Spleen (tissue), 11 donors: ENCODE results near the gene LRRC4C. TPM values are rescaled to one million over a fixed set of nuclear protein-coding genes. Genes with fewer than 3 reads are reported as not detected.

Experiments
- DNase-seq: peaks from one replicate; pipeline ENCODE4 v3.0.0-alpha.2; 2020
- H3K27ac ChIP-seq, 8 donors: fragments of 200-600 bp; sonication (generic) in 7 of 8; 1 replicate in 4 of 8; 2 replicates in 4 of 8; pipeline versions ENCODE4 v1.5.0 to v1.8.0; 2016 to 2021; ENCODE audit warnings: inconsistent platforms in 4 of 8, mild to moderate bottlenecking in 4 of 8, moderate library complexity in 1 of 8
- H3K27me3 ChIP-seq, 7 donors: fragments of 200-600 bp; sonication (generic) in 6 of 7; replicated peaks in 1 of 7; 1 replicate in 4 of 7; 2 replicates in 3 of 7; pipeline versions ENCODE4 v1.5.0 to v1.8.0; 2016 to 2021; ENCODE audit warnings: inconsistent platforms in 3 of 7, mild to moderate bottlenecking in 1 of 7
- H3K36me3 ChIP-seq, 6 donors: fragments of 200-600 bp; sonication (generic) in 5 of 6; 1 replicate in 4 of 6; 2 replicates in 2 of 6; pipeline versions ENCODE4 v1.5.0 to v1.8.0; 2016 to 2021; ENCODE audit warnings: inconsistent platforms in 2 of 6
- H3K4me1 ChIP-seq, 6 donors: fragments of 200-600 bp; sonication (generic) in 5 of 6; 1 replicate in 3 of 6; 2 replicates in 3 of 6; pipeline versions ENCODE4 v1.5.0 to v1.8.0; 2016 to 2021; ENCODE audit warnings: inconsistent platforms in 3 of 6
- H3K4me3 ChIP-seq, 8 donors: fragments of 200-600 bp; sonication (generic) in 7 of 8; 1 replicate in 4 of 8; 2 replicates in 4 of 8; pipeline versions ENCODE4 v1.5.0 to v1.8.0; 2016 to 2021; ENCODE audit warnings: inconsistent platforms in 4 of 8, mild to moderate bottlenecking in 4 of 8, moderate library complexity in 2 of 8
- H3K9me3 ChIP-seq, 8 donors: fragments of 200-600 bp; sonication (generic) in 7 of 8; 1 replicate in 4 of 8; 2 replicates in 4 of 8; pipeline versions ENCODE4 v1.5.0 to v1.8.0; 2016 to 2021; ENCODE audit warnings: inconsistent platforms in 4 of 8
- POLR2A ChIP-seq, 3 donors: fragments of 450-650 bp; IDR thresholded peaks; one replicate each; pipeline ENCODE4 v1.5.1; 2017; ENCODE audit warnings: antibody characterized with exemption in 3 of 3, mild to moderate bottlenecking in 1 of 3
- POLR2AphosphoS5 ChIP-seq, 3 donors: sonication (generic); formaldehyde crosslinking; IDR thresholded peaks; one replicate each; pipeline ENCODE4 v1.5.1; 2017; ENCODE audit warnings: antibody characterized with exemption in 3 of 3
- WGBS, 5 donors: extraction: QIAGEN DNeasy Blood & Tissue Kit in 3 of 5; methylation state at CpG; one replicate each; pipeline versions ENCODE4 v1.1.5 to v1.1.7; 2013 to 2018; 5-methylcytosine and 5-hydroxymethylcytosine counted together
- intact Hi-C: fragments of 100-400 bp; cut with DNase I; formaldehyde crosslinking; loops from one replicate; pipeline ENCODE4 v1.15.0; 2023; ENCODE audit warnings: low total_unique reads
- polyA plus RNA-seq, 3 donors: library from polyadenylated mRNA; stranded (reverse); fragments of 200-250 nt; gene quantifications; one replicate each; pipeline ENCODE4 v1.2.1, GENCODE V29; 2013
- total RNA-seq, 7 donors: library from RNA; depleted of rRNA in 3 of 7; stranded (reverse); fragments of >200 nt in 3 of 7; fragmentation: NEBNext Ultra II Directional in 4 of 7; extraction: Animal tissue kit (Norgen Biotek cat#: 25700) in 4 of 7; gene quantifications; one replicate each; pipeline versions ENCODE4 v1.1.0 to v1.2.1, GENCODE V29; 2016 to 2021
- TF ChIP-seq, protein P1 (sequence below), 11 experiments: fragments of 200-600 bp in 7 of 11; fragments of 450-650 bp in 4 of 11; sonication (generic) in 4 of 11; IDR thresholded peaks in 8 of 11; conservative IDR thresholded peaks in 3 of 11; 1 replicate in 7 of 11; 2 replicates in 4 of 11; pipeline versions ENCODE4 v1.4.0 to v1.8.0; 2016 to 2021; ENCODE audit warnings: antibody characterized with exemption in 11 of 11, inconsistent platforms in 4 of 11, mild to moderate bottlenecking in 1 of 11
- donor health status: healthy with polysubstance abuse.
- donor health status: DM: no; HTN: no; CAD: no; lungs with moderate emphysema.
- donor health status: DM: no; HTN: no; CAD: no.
- donor health status: Bipolar disorder and iron deficiency.
- donor health status: healthy.
- donor health status: DM: no; HTN: no; CAD: no.
- donor health status: DM: yes; HTN: yes; CAD: no.

Gene LRRC4C
- total and polyA plus RNA-seq, 10 donors, result 0.15 to 8.9 (median 1.9) TPM

DNA sequence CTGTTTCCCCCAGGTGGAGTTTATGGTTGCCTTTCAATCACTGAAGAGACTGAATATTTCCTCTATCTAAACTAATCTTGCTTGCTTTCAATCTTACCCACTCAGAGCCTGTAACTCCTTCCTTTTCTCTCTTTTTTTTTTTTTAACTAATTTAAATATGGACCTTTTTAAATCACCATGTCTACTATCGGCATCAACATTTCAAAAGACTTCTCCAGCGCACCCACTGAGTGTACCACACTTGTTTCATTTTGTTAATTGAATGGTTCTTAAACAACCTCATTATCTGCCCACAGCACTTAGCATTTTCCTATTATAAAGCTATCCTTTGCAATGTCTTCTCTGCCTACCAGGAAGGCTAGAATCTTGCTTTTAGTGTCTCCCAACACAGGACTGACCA, 1212.5 kb downstream of the LRRC4C start:
- no peak for DNase-seq
- WGBS, 5 donors, result 47 to 60% (median 54%) methylated on average over 2 of the region's 2 CpGs
- intact Hi-C loops, result no loop called here
- H3K4me3 ChIP-seq, result no peak overlapping the region
- H3K36me3 ChIP-seq, result no peaks in the 10 kb centered on the region
- no peaks in the 10 kb centered on the region for H3K27me3 ChIP-seq
- no peak overlapping the region for H3K27ac ChIP-seq
- peaks cover 0 to 5% (median 0%) of the 10 kb centered on the region in 8 donors for H3K9me3 ChIP-seq
- H3K4me1 ChIP-seq, result no peaks in the 10 kb centered on the region
- TF ChIP-seq POLR2A (IDR thresholded peaks at IDR 0.05) (no peak), POLR2AphosphoS5 (IDR thresholded peaks at IDR 0.05) (no peak)
- TF ChIP-seq, protein P1, sequence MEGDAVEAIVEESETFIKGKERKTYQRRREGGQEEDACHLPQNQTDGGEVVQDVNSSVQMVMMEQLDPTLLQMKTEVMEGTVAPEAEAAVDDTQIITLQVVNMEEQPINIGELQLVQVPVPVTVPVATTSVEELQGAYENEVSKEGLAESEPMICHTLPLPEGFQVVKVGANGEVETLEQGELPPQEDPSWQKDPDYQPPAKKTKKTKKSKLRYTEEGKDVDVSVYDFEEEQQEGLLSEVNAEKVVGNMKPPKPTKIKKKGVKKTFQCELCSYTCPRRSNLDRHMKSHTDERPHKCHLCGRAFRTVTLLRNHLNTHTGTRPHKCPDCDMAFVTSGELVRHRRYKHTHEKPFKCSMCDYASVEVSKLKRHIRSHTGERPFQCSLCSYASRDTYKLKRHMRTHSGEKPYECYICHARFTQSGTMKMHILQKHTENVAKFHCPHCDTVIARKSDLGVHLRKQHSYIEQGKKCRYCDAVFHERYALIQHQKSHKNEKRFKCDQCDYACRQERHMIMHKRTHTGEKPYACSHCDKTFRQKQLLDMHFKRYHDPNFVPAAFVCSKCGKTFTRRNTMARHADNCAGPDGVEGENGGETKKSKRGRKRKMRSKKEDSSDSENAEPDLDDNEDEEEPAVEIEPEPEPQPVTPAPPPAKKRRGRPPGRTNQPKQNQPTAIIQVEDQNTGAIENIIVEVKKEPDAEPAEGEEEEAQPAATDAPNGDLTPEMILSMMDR (IDR thresholded peaks at IDR 0.05 in 8 of 11, conservative IDR thresholded peaks at IDR 0.05 in 3 of 11), result no peak

DNA sequence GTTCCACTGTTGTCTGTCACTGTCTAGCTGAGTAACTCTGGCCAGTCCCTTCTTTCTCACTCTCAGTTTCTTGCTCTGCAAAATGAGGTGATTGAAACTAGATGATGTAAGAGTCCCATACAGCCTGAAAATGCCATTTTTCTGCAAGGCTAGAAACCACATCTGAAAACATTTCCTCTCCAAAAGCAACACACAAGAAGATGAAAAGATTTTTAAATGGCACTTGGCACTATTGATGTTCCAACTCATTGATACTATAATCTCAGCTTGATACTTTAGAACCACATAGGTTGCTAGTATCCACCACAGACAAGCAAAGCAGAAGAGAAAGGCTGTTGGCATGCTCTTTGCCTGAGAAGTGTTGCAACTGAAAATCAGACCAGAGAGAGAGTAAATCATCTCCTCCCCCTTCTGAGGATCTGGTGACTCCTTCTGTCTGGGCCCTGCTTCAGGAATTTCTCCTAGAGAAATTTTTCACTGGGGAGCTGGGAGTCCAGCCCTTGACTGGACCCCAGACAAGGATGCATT, 1217.9 kb downstream of the LRRC4C start:
- peaks cover 0 to 5% (median 0%) of the 10 kb centered on the region in 8 donors for H3K9me3 ChIP-seq
- no peak overlapping the region for H3K4me3 ChIP-seq
- TF ChIP-seq POLR2A (IDR thresholded peaks at IDR 0.05), result no peak
- TF ChIP-seq, protein P1 (IDR thresholded peaks at IDR 0.05 in 8 of 11, conservative IDR thresholded peaks at IDR 0.05 in 3 of 11), result no peak
- no peak for TF ChIP-seq POLR2AphosphoS5 (IDR thresholded peaks at IDR 0.05)
- no peaks in the 10 kb centered on the region for H3K27me3 ChIP-seq
- intact Hi-C loops, result no loop called here
- no peaks in the 10 kb centered on the region for H3K36me3 ChIP-seq
- no peaks in the 10 kb centered on the region for H3K4me1 ChIP-seq
- DNase-seq, result no peak
- no peak overlapping the region for H3K27ac ChIP-seq

DNA sequence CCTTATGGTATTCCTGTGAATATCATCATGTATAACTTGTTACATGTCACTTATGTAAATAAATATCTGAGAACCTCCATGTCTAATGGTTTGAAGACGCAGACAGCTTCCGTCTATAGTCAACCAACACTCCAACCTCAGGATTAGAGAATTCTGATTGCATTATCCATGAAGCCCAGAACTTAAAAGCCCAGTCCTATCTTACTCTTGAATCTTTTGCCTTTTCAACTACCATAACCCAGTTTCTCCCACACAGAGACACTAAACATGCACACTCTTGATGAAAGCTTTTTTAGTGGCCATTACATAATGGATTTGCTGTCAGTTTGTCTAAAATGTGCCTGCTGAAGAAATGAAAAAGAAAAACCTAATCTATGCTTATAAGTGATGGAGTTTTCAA, 1219.2 kb downstream of the LRRC4C start:
- Histone ChIP-seq H3K27ac (no peak overlapping the region), H3K4me3 (no peak overlapping the region), H3K4me1 (no peaks in the 10 kb centered on the region), H3K9me3 (peaks cover 0 to 5% (median 0%) of the 10 kb centered on the region in 8 donors), H3K27me3 (no peaks in the 10 kb centered on the region), H3K36me3 (no peaks in the 10 kb centered on the region)
- intact Hi-C loops, result no loop called here
- TF ChIP-seq POLR2AphosphoS5 (IDR thresholded peaks at IDR 0.05) (no peak), POLR2A (IDR thresholded peaks at IDR 0.05) (no peak)
- TF ChIP-seq, protein P1 (IDR thresholded peaks at IDR 0.05 in 8 of 11, conservative IDR thresholded peaks at IDR 0.05 in 3 of 11), result no peak
- WGBS, 5 donors, result 89 to 98% (median 92%) methylated on average over 2 of the region's 2 CpGs
- DNase-seq, result no peak

DNA sequence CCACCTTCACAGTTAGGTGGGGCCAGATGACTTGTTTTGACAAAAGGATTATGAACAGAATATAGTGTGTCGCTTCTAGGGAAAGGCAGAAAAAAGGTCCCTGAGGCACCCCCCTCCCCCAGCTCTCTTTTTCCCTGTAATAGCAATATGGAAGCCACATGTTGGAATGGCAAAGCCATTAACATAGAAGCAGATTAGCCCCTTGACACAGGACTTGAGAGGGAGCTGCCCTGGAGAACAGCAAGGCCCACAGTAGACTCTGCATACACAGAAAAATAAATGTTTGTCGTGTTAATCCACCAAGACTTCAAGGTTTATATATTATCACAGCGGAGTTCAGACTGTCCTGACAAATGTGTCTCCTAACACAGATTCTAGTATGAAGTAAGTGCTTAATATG, 1222.9 kb downstream of the LRRC4C start:
- Histone ChIP-seq H3K4me1 (no peaks in the 10 kb centered on the region), H3K4me3 (no peak overlapping the region), H3K36me3 (no peaks in the 10 kb centered on the region), H3K27me3 (no peaks in the 10 kb centered on the region), H3K9me3 (no peaks in the 10 kb centered on the region), H3K27ac (no peak overlapping the region)
- 73 to 85% (median 83%) methylated on average over 3 of the region's 3 CpGs for WGBS, 5 donors
- TF ChIP-seq POLR2AphosphoS5 (IDR thresholded peaks at IDR 0.05) (no peak), POLR2A (IDR thresholded peaks at IDR 0.05) (no peak)
- TF ChIP-seq, protein P1 (IDR thresholded peaks at IDR 0.05 in 8 of 11, conservative IDR thresholded peaks at IDR 0.05 in 3 of 11), result no peak
- intact Hi-C loops, result no loop called here
- DNase-seq, result no peak
